HCEC 1CT (cell line): Measurements from ENCODE around the gene CFAP61.

ENCODE experiments used
- DNase-seq: peaks from one replicate; pipeline ENCODE4 v3.0.0-alpha.2; 2017

Gene CFAP61

GRCh38 chr20:20174089-20174835 is 121.9 kb downstream of the CFAP61 start:
- DNase-seq, result no peak

- DNase-seq, result no peak
These were observed 129.0 kb downstream of the CFAP61 start for GRCh38 chr20:20181322-20181721.

GRCh38 chr20:20184149-20184548 is 131.8 kb downstream of the CFAP61 start:
- no peak for DNase-seq

GRCh38 chr20:20184706-20185105 is 132.4 kb downstream of the CFAP61 start:
- DNase-seq, result no peak

GRCh38 chr20:20188647-20189046 is 136.3 kb downstream of the CFAP61 start:
- DNase-seq, result no peak

- no peak for DNase-seq
These were observed 140.0 kb downstream of the CFAP61 start for GRCh38 chr20:20192366-20192765.

- no peak for DNase-seq
These were observed 142.8 kb downstream of the CFAP61 start for GRCh38 chr20:20195021-20195705.

GRCh38 chr20:20196610-20197009 is 144.3 kb downstream of the CFAP61 start:
- DNase-seq, result no peak

GRCh38 chr20:20198011-20198410 is 145.7 kb downstream of the CFAP61 start:
- DNase-seq, result no peak

- no peak for DNase-seq
These were observed 147.2 kb downstream of the CFAP61 start for GRCh38 chr20:20199361-20200160.

- DNase-seq, result no peak
These were observed 148.8 kb downstream of the CFAP61 start for GRCh38 chr20:20201124-20201523.

- DNase-seq, result no peak
These were observed 149.3 kb downstream of the CFAP61 start for GRCh38 chr20:20201639-20202038.

GRCh38 chr20:20202768-20203167 is 150.4 kb downstream of the CFAP61 start:
- DNase-seq, result no peak

GRCh38 chr20:20203784-20204183 is 151.5 kb downstream of the CFAP61 start:
- no peak for DNase-seq

GRCh38 chr20:20204256-20204655 is 151.9 kb downstream of the CFAP61 start:
- no peak for DNase-seq

- no peak for DNase-seq
These were observed 153.0 kb downstream of the CFAP61 start for GRCh38 chr20:20205141-20205861.

GRCh38 chr20:20205862-20206236 is 153.5 kb downstream of the CFAP61 start:
- no peak for DNase-seq

- DNase-seq, result no peak
These were observed 154.5 kb downstream of the CFAP61 start for GRCh38 chr20:20206788-20207187.

GRCh38 chr20:20207291-20207690 is 155.0 kb downstream of the CFAP61 start:
- DNase-seq, result no peak

- DNase-seq, result no peak
These were observed 155.5 kb downstream of the CFAP61 start for GRCh38 chr20:20207872-20208271.

GRCh38 chr20:20209684-20210083 is 157.4 kb downstream of the CFAP61 start:
- no peak for DNase-seq

GRCh38 chr20:20210327-20210726 is 158.0 kb downstream of the CFAP61 start:
- no peak for DNase-seq

- DNase-seq, result no peak
These were observed 158.6 kb downstream of the CFAP61 start for GRCh38 chr20:20210943-20211273.
